HL-60 (cell line): ENCODE measurements around the gene CELF5.

Source experiments
- CTCF ChIP-seq: IDR thresholded peaks from one replicate; pipeline ENCODE4 v1.5.1; 2011; ENCODE audit warnings: low read length, control low read depth, inconsistent platforms; ENCODE audit not compliant: insufficient read depth
- GABPA ChIP-seq: IDR thresholded peaks from 2 replicates; pipeline ENCODE4 v1.6.1; 2012; ENCODE audit warnings: low read depth
- POLR2AphosphoS5 ChIP-seq: IDR thresholded peaks from 2 replicates; pipeline ENCODE4 v1.6.1; 2012; ENCODE audit warnings: low read depth
- REST ChIP-seq: IDR thresholded peaks from 2 replicates; pipeline ENCODE4 v1.6.1; 2012; ENCODE audit warnings: low read depth; ENCODE audit not compliant: insufficient replicate concordance
- SPI1 ChIP-seq: IDR thresholded peaks from 2 replicates; pipeline ENCODE4 v1.6.1; 2012; ENCODE audit warnings: low read depth, mild to moderate bottlenecking, borderline replicate concordance

GRCh38 chr19:3186891-3187661, 37.4 kb upstream of the CELF5 start:
- TF ChIP-seq CTCF (no peak), GABPA (no peak), POLR2AphosphoS5 (no peak), SPI1 (no peak), REST (no peak)
